Activated naive CD8-positive, alpha-beta T cell treated with anti-CD3 and anti-CD28 coated beads for 36 hours (primary cell): ENCODE measurements around the gene PCDH20. TPM values are rescaled to one million over a fixed set of nuclear protein-coding genes. Genes with fewer than 3 reads are reported as not detected.

Source experiments
- DNase-seq: peaks from one replicate; pipeline ENCODE4 v3.0.0; 2021
- H3K27ac Mint-ChIP-seq: one replicate; pipeline ENCODE4 v1.8.0; 2022; ENCODE audit warnings: mild to moderate bottlenecking, moderate library complexity, mixed read lengths
- H3K27me3 Mint-ChIP-seq: one replicate; pipeline ENCODE4 v1.8.0; 2022; ENCODE audit warnings: mild to moderate bottlenecking, mixed read lengths
- H3K36me3 Mint-ChIP-seq: one replicate; pipeline ENCODE4 v1.8.0; 2021; ENCODE audit warnings: mild to moderate bottlenecking, mixed read lengths
- H3K4me1 Mint-ChIP-seq: one replicate; pipeline ENCODE4 v1.8.0; 2021; ENCODE audit warnings: mixed read lengths
- H3K4me3 Mint-ChIP-seq: one replicate; pipeline ENCODE4 v1.8.0; 2022; ENCODE audit warnings: mild to moderate bottlenecking, moderate library complexity, mixed read lengths
- H3K9me3 Mint-ChIP-seq: one replicate; pipeline ENCODE4 v1.8.0; 2022; ENCODE audit warnings: mixed read lengths
- total RNA-seq, 2 experiments: library from RNA; stranded (reverse); gene quantifications; one replicate each; pipeline ENCODE4 v1.2.3, GENCODE V29; 2021

The PCDH20 gene
- not detected for total RNA-seq

- Mint-ChIP-seq H3K36me3 (no peaks in the 10 kb centered on the region), H3K4me3 (no peak within 1 kb of the TSS), H3K27ac (no peak within 1 kb of the TSS), H3K4me1 (no peaks in the 10 kb centered on the region), H3K27me3 (peaks cover 54% of the 10 kb centered on the region), H3K9me3 (no peaks in the 10 kb centered on the region)
- DNase-seq: no peak
These were observed at the start of gene PCDH20 for GRCh38 chr13:61415749-61416148. Gene PCDH20, minus strand, starts transcription at chr13:61415849. Its CDS starts 691 bp downstream, at chr13:61415158.

- H3K27me3 Mint-ChIP-seq: no peaks in the 10 kb centered on the region
- H3K36me3 Mint-ChIP-seq: no peaks in the 10 kb centered on the region
- no peak for DNase-seq
- H3K9me3 Mint-ChIP-seq: peaks cover 2% of the 10 kb centered on the region
- H3K4me3 Mint-ChIP-seq: no peak overlapping the region
- no peak overlapping the region for H3K27ac Mint-ChIP-seq
- no peaks in the 10 kb centered on the region for H3K4me1 Mint-ChIP-seq
These were observed 47.4 kb upstream of the PCDH20 start for GRCh38 chr13:61463024-61463423.

- Mint-ChIP-seq H3K27ac (no peak overlapping the region), H3K36me3 (no peaks in the 10 kb centered on the region), H3K4me1 (no peaks in the 10 kb centered on the region), H3K9me3 (peaks cover 8% of the 10 kb centered on the region), H3K4me3 (no peak overlapping the region), H3K27me3 (no peaks in the 10 kb centered on the region)
- no peak for DNase-seq
These were observed 37.5 kb upstream of the PCDH20 start for GRCh38 chr13:61453121-61453520.

GRCh38 chr13:61432029-61432428, 16.4 kb upstream of the PCDH20 start:
- Mint-ChIP-seq H3K27me3 (no peaks in the 10 kb centered on the region), H3K4me1 (no peaks in the 10 kb centered on the region), H3K27ac (no peak overlapping the region), H3K9me3 (peaks cover 2% of the 10 kb centered on the region), H3K4me3 (no peak overlapping the region), H3K36me3 (no peaks in the 10 kb centered on the region)
- DNase-seq: no peak

- Mint-ChIP-seq H3K27me3 (no peaks in the 10 kb centered on the region), H3K27ac (no peak overlapping the region)
- no peak for DNase-seq
These were observed 8.3 kb upstream of the PCDH20 start for GRCh38 chr13:61423915-61424314.

GRCh38 chr13:61417086-61417570, 1.5 kb upstream of the PCDH20 start:
- no peak for DNase-seq
- Mint-ChIP-seq H3K27me3 (peaks cover 53% of the 10 kb centered on the region), H3K27ac (no peak overlapping the region), H3K4me3 (no peak overlapping the region), H3K9me3 (no peaks in the 10 kb centered on the region), H3K36me3 (no peaks in the 10 kb centered on the region), H3K4me1 (no peaks in the 10 kb centered on the region)

More at GRCh38 chr13:61423915-61424314, 8.3 kb upstream of the PCDH20 start:
- Mint-ChIP-seq H3K36me3 (no peaks in the 10 kb centered on the region), H3K9me3 (peaks cover 2% of the 10 kb centered on the region), H3K4me3 (no peak overlapping the region), H3K4me1 (no peaks in the 10 kb centered on the region)

- Mint-ChIP-seq H3K27ac (no peak overlapping the region), H3K4me1 (no peaks in the 10 kb centered on the region), H3K4me3 (no peak overlapping the region), H3K36me3 (no peaks in the 10 kb centered on the region), H3K27me3 (peaks cover 54% of the 10 kb centered on the region), H3K9me3 (no peaks in the 10 kb centered on the region)
- DNase-seq: no peak
These were observed 459 bp downstream of the PCDH20 start for GRCh38 chr13:61415058-61415721.

GRCh38 chr13:61414686-61415057, 977 bp downstream of the PCDH20 start:
- Mint-ChIP-seq H3K36me3 (no peaks in the 10 kb centered on the region), H3K4me1 (no peaks in the 10 kb centered on the region), H3K9me3 (no peaks in the 10 kb centered on the region), H3K27me3 (peaks cover 54% of the 10 kb centered on the region), H3K4me3 (no peak overlapping the region), H3K27ac (no peak overlapping the region)
- DNase-seq: no peak

GRCh38 chr13:61413572-61414535, 1.8 kb downstream of the PCDH20 start:
- H3K36me3 Mint-ChIP-seq: no peaks in the 10 kb centered on the region
- H3K4me3 Mint-ChIP-seq: no peak overlapping the region
- H3K27me3 Mint-ChIP-seq: peaks cover 54% of the 10 kb centered on the region
- no peaks in the 10 kb centered on the region for H3K4me1 Mint-ChIP-seq
- H3K27ac Mint-ChIP-seq: no peak overlapping the region
- no peak for DNase-seq
- no peaks in the 10 kb centered on the region for H3K9me3 Mint-ChIP-seq

GRCh38 chr13:61410669-61411297, 4.9 kb downstream of the PCDH20 start:
- H3K4me3 Mint-ChIP-seq: no peak overlapping the region
- H3K36me3 Mint-ChIP-seq: no peaks in the 10 kb centered on the region
- no peaks in the 10 kb centered on the region for H3K4me1 Mint-ChIP-seq
- peaks cover 37% of the 10 kb centered on the region for H3K27me3 Mint-ChIP-seq
- no peak for DNase-seq
- no peaks in the 10 kb centered on the region for H3K9me3 Mint-ChIP-seq
- H3K27ac Mint-ChIP-seq: no peak overlapping the region

- no peak for DNase-seq
- Mint-ChIP-seq H3K36me3 (no peaks in the 10 kb centered on the region), H3K27ac (no peak overlapping the region), H3K4me3 (no peak overlapping the region), H3K9me3 (no peaks in the 10 kb centered on the region), H3K4me1 (no peaks in the 10 kb centered on the region), H3K27me3 (peaks cover 32% of the 10 kb centered on the region)
These were observed 5.4 kb downstream of the PCDH20 start for GRCh38 chr13:61410266-61410665.

GRCh38 chr13:61408571-61408970, 7.1 kb downstream of the PCDH20 start:
- no peaks in the 10 kb centered on the region for H3K4me1 Mint-ChIP-seq
- peaks cover 15% of the 10 kb centered on the region for H3K27me3 Mint-ChIP-seq
- no peak overlapping the region for H3K4me3 Mint-ChIP-seq
- H3K36me3 Mint-ChIP-seq: no peaks in the 10 kb centered on the region
- H3K9me3 Mint-ChIP-seq: peaks cover 1% of the 10 kb centered on the region
- no peak overlapping the region for H3K27ac Mint-ChIP-seq
- DNase-seq: no peak

- no peak overlapping the region for H3K27ac Mint-ChIP-seq
- H3K27me3 Mint-ChIP-seq: no peaks in the 10 kb centered on the region
- no peaks in the 10 kb centered on the region for H3K36me3 Mint-ChIP-seq
- no peaks in the 10 kb centered on the region for H3K4me1 Mint-ChIP-seq
- H3K4me3 Mint-ChIP-seq: no peak overlapping the region
- DNase-seq: no peak
- peaks cover 1% of the 10 kb centered on the region for H3K9me3 Mint-ChIP-seq
These were observed 9.4 kb downstream of the PCDH20 start for GRCh38 chr13:61406275-61406674.

GRCh38 chr13:61396121-61396520, 19.5 kb downstream of the PCDH20 start:
- Mint-ChIP-seq H3K27ac (no peak overlapping the region), H3K27me3 (no peaks in the 10 kb centered on the region), H3K36me3 (no peaks in the 10 kb centered on the region), H3K4me1 (no peaks in the 10 kb centered on the region), H3K4me3 (no peak overlapping the region), H3K9me3 (peaks cover 5% of the 10 kb centered on the region)
- no peak for DNase-seq

- Mint-ChIP-seq H3K27me3 (no peaks in the 10 kb centered on the region), H3K4me3 (no peak overlapping the region), H3K36me3 (no peaks in the 10 kb centered on the region), H3K4me1 (no peaks in the 10 kb centered on the region), H3K27ac (no peak overlapping the region), H3K9me3 (peaks cover 2% of the 10 kb centered on the region)
- no peak for DNase-seq
These were observed 24.2 kb downstream of the PCDH20 start for GRCh38 chr13:61391426-61391825.
